ENCODE data around the gene SLC66A2.

The SLC66A2 gene

GRCh38 chr18:79982736-79983135, 31.3 kb upstream of the SLC66A2 start:
- H3K4me1 ChIP-seq (ENCODE audit: control insufficient read depth, insufficient read depth, low read length) = peaks cover 12% of the 10 kb centered on the region
- no peaks in the 10 kb centered on the region for H3K27me3 ChIP-seq (ENCODE audit: control insufficient read depth, insufficient read depth, low read length)
- H3K9ac ChIP-seq (ENCODE audit: low read length) = no peak overlapping the region
- no peak overlapping the region for H3K27ac ChIP-seq (ENCODE audit: low read depth, low read length)
- H3K4me3 ChIP-seq (ENCODE audit: low read length) = no peak overlapping the region
- peaks cover 4% of the 10 kb centered on the region for H3K36me3 ChIP-seq (ENCODE audit: control insufficient read depth, insufficient read depth, low read length)

DNA sequence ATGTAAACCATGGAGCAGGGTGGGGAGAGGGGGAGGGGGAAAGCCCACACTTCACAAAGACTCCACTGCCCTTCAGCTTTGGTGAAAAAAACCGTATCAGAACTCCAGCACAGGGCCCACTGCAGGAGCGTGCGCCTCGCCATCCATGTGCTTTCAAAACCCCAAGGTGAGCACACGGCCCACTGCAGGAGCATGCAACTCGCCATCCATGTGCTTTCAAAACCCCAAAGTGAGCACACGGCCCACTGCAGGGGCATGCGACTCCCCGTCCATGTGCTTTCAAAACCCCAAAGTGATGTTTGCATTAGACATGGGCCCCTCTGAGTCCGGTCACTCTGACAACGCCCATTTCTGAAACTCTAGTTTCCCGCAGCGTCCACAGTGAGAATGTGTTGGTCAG, 29.1 kb upstream of the SLC66A2 start:
- Histone ChIP-seq H3K9ac (ENCODE audit: low read length) (no peak overlapping the region), H3K27me3 (ENCODE audit: control insufficient read depth, insufficient read depth, low read length) (no peaks in the 10 kb centered on the region), H3K4me3 (ENCODE audit: low read length) (no peak overlapping the region), H3K27ac (ENCODE audit: low read depth, low read length) (no peak overlapping the region), H3K36me3 (ENCODE audit: control insufficient read depth, insufficient read depth, low read length) (peaks cover 4% of the 10 kb centered on the region), H3K4me1 (ENCODE audit: control insufficient read depth, insufficient read depth, low read length) (no peaks in the 10 kb centered on the region)

GRCh38 chr18:79979843-79980242, 28.4 kb upstream of the SLC66A2 start:
- H3K4me3 ChIP-seq (ENCODE audit: low read length) = no peak overlapping the region
- no peaks in the 10 kb centered on the region for H3K27me3 ChIP-seq (ENCODE audit: control insufficient read depth, insufficient read depth, low read length)
- H3K27ac ChIP-seq (ENCODE audit: low read depth, low read length) = no peak overlapping the region
- no peak overlapping the region for H3K9ac ChIP-seq (ENCODE audit: low read length)
- H3K4me1 ChIP-seq (ENCODE audit: control insufficient read depth, insufficient read depth, low read length) = no peaks in the 10 kb centered on the region
- H3K36me3 ChIP-seq (ENCODE audit: control insufficient read depth, insufficient read depth, low read length) = peaks cover 5% of the 10 kb centered on the region

DNA sequence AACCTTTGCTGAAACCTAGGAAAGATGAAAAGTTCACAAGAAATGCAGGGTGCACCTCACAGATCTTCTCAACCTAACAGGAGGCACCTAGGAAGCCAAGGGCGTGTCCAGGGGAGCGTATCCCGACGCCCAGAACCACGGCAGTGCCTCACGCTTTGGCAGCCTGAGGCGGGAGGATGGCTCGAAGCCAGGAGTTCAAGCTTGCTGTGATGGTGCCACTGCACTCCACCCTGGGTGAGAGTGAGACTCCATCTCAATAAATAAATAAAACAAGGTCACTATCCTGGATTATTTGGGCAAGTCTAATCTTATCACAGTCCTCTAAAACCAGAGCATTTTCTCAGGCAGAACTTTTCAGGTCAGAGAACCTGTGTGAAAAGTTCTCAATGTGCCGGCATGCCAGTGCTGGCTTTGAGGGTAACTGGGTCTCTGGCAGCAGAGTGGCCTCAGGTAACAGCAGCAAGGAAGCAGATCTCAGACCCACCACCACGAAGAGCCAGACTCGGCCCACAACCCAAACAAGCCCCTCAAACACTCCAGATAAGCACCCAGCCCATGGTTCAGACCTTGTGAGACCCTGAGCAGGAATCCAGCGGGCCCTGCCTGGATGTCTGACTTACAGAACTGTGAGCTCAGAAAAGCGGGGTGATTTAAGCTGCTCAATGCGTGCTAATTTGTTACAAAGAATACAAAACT, 24.7 kb upstream of the SLC66A2 start:
- Histone ChIP-seq H3K27ac (ENCODE audit: low read depth, low read length) (no peak overlapping the region), H3K36me3 (ENCODE audit: control insufficient read depth, insufficient read depth, low read length) (peaks cover 16% of the 10 kb centered on the region), H3K4me1 (ENCODE audit: control insufficient read depth, insufficient read depth, low read length) (no peaks in the 10 kb centered on the region), H3K27me3 (ENCODE audit: control insufficient read depth, insufficient read depth, low read length) (no peaks in the 10 kb centered on the region), H3K9ac (ENCODE audit: low read length) (no peak overlapping the region), H3K4me3 (ENCODE audit: low read length) (no peak overlapping the region)

- Histone ChIP-seq H3K27ac (ENCODE audit: low read depth, low read length) (no peak overlapping the region), H3K4me1 (ENCODE audit: control insufficient read depth, insufficient read depth, low read length) (no peaks in the 10 kb centered on the region), H3K4me3 (ENCODE audit: low read length) (no peak overlapping the region), H3K36me3 (ENCODE audit: control insufficient read depth, insufficient read depth, low read length) (peaks cover 20% of the 10 kb centered on the region), H3K9ac (ENCODE audit: low read length) (no peak overlapping the region), H3K27me3 (ENCODE audit: control insufficient read depth, insufficient read depth, low read length) (no peaks in the 10 kb centered on the region)
These were observed 23.6 kb upstream of the SLC66A2 start for GRCh38 chr18:79975043-79975442.

DNA sequence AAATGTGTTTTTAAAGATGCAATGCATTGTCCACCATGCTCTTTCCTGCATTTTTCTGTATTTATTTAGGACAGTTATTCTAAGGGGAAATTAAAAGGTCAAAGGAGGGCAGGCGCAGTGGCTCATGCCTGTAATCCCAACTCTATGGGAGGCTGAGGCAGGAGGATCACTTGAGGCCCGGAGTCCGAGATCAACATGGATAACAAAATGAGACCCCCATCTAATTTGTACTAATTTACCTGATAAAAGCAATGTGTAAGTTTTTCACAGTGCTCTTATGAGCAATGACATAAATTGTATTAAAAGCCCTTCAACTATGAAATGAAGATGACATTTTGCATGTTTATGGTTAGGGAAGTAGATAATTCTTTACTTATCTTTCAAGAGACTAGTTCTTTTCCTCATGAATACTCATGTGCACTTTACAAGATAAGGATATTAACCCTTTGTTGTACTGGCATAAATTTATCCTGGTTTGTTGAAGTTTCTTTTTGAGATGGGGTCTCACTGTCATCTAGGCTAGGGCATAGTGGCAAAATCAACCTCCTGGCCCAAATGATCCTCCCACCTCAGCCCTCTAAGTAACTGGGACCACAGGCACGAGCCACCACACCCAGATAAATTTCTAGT, 22.7 kb upstream of the SLC66A2 start:
- H3K4me1 ChIP-seq (ENCODE audit: control insufficient read depth, insufficient read depth, low read length) = no peaks in the 10 kb centered on the region
- no peak overlapping the region for H3K9ac ChIP-seq (ENCODE audit: low read length)
- H3K27ac ChIP-seq (ENCODE audit: low read depth, low read length) = no peak overlapping the region
- H3K4me3 ChIP-seq (ENCODE audit: low read length) = no peak overlapping the region
- no peaks in the 10 kb centered on the region for H3K27me3 ChIP-seq (ENCODE audit: control insufficient read depth, insufficient read depth, low read length)
- peaks cover 16% of the 10 kb centered on the region for H3K36me3 ChIP-seq (ENCODE audit: control insufficient read depth, insufficient read depth, low read length)

- Histone ChIP-seq H3K4me1 (ENCODE audit: control insufficient read depth, insufficient read depth, low read length) (no peaks in the 10 kb centered on the region), H3K9ac (ENCODE audit: low read length) (no peak overlapping the region), H3K27ac (ENCODE audit: low read depth, low read length) (no peak overlapping the region), H3K36me3 (ENCODE audit: control insufficient read depth, insufficient read depth, low read length) (peaks cover 16% of the 10 kb centered on the region), H3K4me3 (ENCODE audit: low read length) (no peak overlapping the region), H3K27me3 (ENCODE audit: control insufficient read depth, insufficient read depth, low read length) (no peaks in the 10 kb centered on the region)
These were observed 22.1 kb upstream of the SLC66A2 start for GRCh38 chr18:79973517-79973916.

DNA sequence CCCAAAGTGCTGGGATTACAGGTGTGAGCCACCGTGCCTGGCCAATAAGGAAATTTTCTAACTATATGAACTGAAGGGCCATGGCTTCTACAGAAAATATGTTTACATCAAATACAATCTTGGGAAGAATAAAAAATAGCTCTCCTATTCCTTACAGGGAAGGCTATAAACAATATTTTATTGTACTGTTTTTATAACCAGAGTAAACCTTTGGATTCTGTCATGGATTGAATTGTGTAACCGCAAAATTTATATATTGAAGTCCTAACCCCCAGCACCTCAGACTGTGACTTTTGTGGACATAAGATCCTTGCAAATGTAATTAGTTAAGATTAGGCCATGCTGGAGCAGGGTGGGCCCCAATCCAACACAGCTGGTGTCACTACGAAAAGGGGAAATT, 21.3 kb upstream of the SLC66A2 start:
- Histone ChIP-seq H3K27ac (ENCODE audit: low read depth, low read length) (no peak overlapping the region), H3K36me3 (ENCODE audit: control insufficient read depth, insufficient read depth, low read length) (peaks cover 16% of the 10 kb centered on the region)

GRCh38 chr18:79971986-79972385, 20.5 kb upstream of the SLC66A2 start:
- Histone ChIP-seq H3K9ac (ENCODE audit: low read length) (no peak overlapping the region), H3K27ac (ENCODE audit: low read depth, low read length) (no peak overlapping the region), H3K36me3 (ENCODE audit: control insufficient read depth, insufficient read depth, low read length) (peaks cover 16% of the 10 kb centered on the region), H3K27me3 (ENCODE audit: control insufficient read depth, insufficient read depth, low read length) (no peaks in the 10 kb centered on the region), H3K4me3 (ENCODE audit: low read length) (no peak overlapping the region), H3K4me1 (ENCODE audit: control insufficient read depth, insufficient read depth, low read length) (no peaks in the 10 kb centered on the region)

More for the DNA sequence above, 21.3 kb upstream of the SLC66A2 start:
- Histone ChIP-seq H3K4me3 (ENCODE audit: low read length) (no peak overlapping the region), H3K4me1 (ENCODE audit: control insufficient read depth, insufficient read depth, low read length) (no peaks in the 10 kb centered on the region), H3K27me3 (ENCODE audit: control insufficient read depth, insufficient read depth, low read length) (no peaks in the 10 kb centered on the region), H3K9ac (ENCODE audit: low read length) (no peak overlapping the region)

- Histone ChIP-seq H3K4me3 (ENCODE audit: low read length) (no peak overlapping the region), H3K27me3 (ENCODE audit: control insufficient read depth, insufficient read depth, low read length) (no peaks in the 10 kb centered on the region), H3K4me1 (ENCODE audit: control insufficient read depth, insufficient read depth, low read length) (no peaks in the 10 kb centered on the region), H3K9ac (ENCODE audit: low read length) (no peak overlapping the region), H3K36me3 (ENCODE audit: control insufficient read depth, insufficient read depth, low read length) (peaks cover 16% of the 10 kb centered on the region), H3K27ac (ENCODE audit: low read depth, low read length) (no peak overlapping the region)
These were observed 19.9 kb upstream of the SLC66A2 start for GRCh38 chr18:79971211-79971952.

DNA sequence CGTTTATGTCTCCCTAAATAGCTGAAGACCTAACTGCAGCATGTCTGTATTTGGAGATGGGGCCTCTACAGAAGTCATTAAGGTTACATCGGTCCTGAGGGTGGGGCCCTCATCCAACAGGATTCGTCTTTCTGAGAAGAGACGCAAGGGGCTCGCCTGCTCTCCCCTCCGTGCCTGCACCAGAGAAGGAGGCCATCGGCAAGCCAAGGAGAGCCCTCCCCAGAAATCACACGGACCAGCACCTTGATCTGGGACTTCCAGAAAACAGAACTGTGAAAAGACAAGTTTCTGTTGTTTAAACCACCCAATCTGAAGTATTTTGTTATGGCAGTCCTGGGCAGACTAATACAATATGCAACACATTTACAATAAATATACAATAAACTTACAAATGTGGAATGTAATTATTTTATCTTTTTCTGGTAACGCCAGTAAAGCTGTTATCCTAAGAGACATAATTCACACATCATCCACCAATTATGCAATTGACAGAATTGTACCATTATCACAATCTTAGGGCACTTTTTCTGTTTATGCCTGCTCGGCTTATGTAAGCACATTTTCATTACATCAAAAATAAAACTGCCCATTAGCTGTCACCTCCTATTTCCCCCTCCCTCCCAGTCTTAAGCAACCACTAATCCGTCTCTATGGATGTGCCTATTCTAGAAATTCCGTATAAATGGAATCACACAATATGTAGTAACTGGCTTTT, 19.1 kb upstream of the SLC66A2 start:
- Histone ChIP-seq H3K4me1 (ENCODE audit: control insufficient read depth, insufficient read depth, low read length) (peaks cover 1% of the 10 kb centered on the region), H3K4me3 (ENCODE audit: low read length) (no peak overlapping the region), H3K36me3 (ENCODE audit: control insufficient read depth, insufficient read depth, low read length) (peaks cover 16% of the 10 kb centered on the region)

More for the DNA sequence above, 19.1 kb upstream of the SLC66A2 start:
- Histone ChIP-seq H3K9ac (ENCODE audit: low read length) (no peak overlapping the region), H3K27ac (ENCODE audit: low read depth, low read length) (no peak overlapping the region), H3K27me3 (ENCODE audit: control insufficient read depth, insufficient read depth, low read length) (no peaks in the 10 kb centered on the region)

Measured in rectal smooth muscle tissue (tissue), 1 donor.